Stimulated activated CD4-positive, alpha-beta T cell treated with anti-CD3 and anti-CD28 coated beads, Interleukin-12 subunit alpha, Interleukin-12 subunit beta, amount 100 ng/mL, for 4 hours (primary cell): ENCODE results near the gene C2CD3.
"Not testable (repeated sequence)": the region's sequence is repeated elsewhere in the genome, so short reads cannot be mapped to it uniquely, and the experiment has no call there.

Source experiments
- DNase-seq: peaks from one replicate; pipeline ENCODE4 v3.0.0-alpha.2; 2020

C2CD3 gene

DNA sequence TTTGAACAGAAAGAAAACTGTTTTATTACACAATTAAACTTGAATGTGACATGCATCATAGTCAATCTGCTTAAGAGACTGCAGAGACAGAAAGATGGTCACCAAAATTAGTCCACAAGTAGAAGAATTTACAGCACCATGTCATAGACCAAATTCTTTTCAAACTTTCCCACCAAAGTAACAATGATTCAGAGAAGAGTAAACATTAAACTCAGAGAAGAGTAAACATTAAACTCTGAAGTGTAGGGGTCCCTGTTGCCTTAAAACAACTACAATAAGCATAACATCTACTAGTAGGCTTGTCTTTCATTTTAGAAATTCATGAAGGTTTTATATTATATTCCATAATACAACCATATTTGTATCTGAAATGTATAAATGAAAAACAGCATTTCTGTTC lies 104.1 kb downstream of the C2CD3 start:
- not testable (repeated sequence) for DNase-seq

DNA sequence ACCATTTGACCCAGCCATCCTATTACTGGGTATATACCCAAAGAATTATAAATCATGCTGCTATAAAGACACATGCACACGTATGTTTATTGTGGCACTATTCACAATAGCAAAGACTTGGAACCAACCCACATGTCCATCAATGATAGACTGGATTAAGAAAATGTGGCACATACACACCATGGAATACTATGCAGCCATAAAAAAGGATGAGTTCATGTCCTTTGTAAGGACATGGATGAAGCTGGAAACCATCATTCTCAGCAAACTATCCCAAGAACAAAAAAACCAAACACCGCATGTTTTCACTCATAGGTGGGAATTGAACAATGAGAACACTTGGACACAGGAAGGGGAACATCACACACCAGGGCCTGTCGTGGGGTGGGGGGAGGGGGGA lies 105.3 kb downstream of the C2CD3 start:
- DNase-seq = not testable (repeated sequence)

GRCh38 chr11:74063628-74064027 lies 107.2 kb downstream of the C2CD3 start:
- DNase-seq = not testable (repeated sequence)

DNA sequence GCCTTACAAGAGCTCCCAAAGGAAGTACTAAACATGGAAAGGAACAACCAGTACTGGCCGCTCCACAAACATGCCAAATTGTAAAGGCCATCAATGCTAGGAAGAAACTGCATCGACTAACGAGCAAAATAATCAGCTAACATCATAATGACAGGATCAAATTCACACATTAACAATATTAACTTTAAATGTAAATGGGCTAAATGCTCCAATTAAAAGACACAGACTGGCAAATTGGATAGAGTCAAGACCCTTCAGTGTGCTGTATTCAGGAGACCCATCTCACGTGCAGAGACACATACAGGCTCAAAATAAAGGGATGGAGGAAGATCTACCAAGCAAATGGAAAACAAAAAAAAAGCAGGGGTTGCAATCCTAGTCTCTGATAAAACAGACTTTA lies 109.2 kb downstream of the C2CD3 start:
- DNase-seq = not testable (repeated sequence)

DNA sequence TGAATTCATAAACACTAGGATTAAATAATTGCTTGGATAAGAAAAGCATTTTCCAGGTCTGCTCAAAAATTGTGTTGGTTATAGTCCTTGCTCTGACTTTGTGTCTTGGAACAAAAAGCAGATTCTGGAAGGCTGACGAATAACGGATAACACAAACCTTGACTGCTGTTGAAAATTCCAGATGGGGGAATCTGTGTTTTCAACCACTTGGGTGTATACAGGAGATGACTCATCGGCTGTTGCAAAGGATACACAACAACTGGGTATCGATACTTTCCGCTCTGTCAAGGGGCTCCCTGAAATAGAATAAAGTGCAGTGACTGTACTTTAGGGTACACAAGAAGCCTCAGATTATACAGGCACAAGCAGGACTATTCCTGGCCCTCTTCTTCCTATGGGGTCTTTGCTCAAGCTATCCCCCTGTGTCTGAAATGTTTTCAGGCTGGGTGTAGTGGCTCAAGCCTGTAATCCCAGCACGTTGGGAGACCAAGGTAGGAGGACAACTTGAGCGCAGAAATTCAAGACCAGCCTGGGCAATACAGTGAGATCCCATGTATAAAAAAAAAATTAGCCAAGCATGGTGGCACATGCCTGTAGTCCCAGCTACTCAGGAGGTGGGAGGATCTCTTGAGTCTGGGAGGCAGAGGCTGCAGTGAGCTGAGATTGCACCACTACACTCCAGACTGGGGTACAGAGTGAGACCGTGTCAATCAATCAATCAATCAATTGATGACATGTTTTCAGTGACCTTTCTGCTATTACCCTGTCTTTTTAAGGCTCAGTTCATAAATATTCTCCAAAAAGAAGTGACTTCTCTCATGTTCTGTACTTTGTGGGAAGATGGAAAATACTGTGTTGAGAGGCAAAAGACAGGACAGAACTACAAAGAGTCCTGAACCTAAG lies 113.3 kb downstream of the C2CD3 start:
- DNase-seq = no peak

DNA sequence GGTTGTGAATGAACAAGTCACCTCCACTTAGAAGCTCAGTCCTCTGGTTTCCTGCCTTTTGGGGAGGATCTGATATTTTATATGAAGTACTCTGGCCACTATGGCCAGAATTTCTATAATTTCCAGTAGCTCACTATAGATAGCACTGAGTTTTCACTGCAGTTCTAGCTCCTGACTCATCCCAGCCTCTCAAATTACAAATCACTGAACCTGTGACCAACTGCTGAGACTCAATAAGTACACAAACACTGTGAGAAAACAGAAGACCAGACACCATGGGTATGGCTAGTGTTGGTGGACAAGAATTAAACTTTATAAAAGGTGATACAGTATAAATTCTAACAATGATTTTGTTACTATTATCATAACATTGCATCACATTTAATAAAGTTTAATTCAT lies 114.9 kb downstream of the C2CD3 start:
- no peak for DNase-seq

DNA sequence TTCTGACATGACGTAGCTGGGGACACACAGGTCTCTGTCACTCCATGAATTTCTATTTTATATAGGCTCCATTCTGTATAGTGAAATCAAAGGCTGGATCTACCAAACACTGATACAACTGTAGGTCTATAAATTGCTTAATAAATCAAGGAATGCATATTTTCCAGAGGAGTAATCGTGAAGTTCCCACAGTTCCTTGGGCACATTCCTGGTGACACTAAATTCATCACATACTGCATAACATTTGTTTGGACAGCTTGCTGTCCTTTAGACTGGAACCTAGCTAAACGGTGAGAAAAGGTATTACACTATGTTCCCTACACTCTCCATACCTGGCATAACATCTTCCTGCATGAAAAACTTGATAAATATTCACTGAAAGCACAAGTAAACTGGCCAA lies 120.3 kb downstream of the C2CD3 start:
- DNase-seq = no peak

- DNase-seq = no peak
Observed at GRCh38 chr11:74048993-74049392, 121.8 kb downstream of the C2CD3 start.

GRCh38 chr11:74044538-74044937 lies 126.3 kb downstream of the C2CD3 start:
- DNase-seq = no peak

- no peak for DNase-seq
Observed at GRCh38 chr11:74043450-74043849, 127.4 kb downstream of the C2CD3 start.

GRCh38 chr11:74037309-74037708 lies 133.5 kb downstream of the C2CD3 start:
- no peak for DNase-seq

DNA sequence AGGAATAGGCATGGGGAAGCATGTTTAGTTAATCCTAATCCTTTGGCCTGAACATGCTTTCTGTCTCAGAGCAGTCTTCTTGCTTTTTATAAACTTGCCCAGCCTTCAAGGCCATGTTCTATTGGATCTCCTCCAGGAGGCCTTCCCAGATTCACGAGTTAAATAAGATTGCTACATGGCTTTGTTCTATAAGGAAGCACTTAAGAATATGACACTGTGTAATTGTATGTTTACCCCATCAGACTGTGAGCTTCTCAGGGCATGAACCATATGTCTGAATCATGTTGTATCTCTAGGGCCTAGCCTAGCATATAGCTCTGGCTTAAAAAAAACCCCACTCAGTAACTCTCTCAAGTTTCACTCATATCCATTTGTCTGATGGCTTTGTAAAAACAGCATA lies 135.5 kb downstream of the C2CD3 start:
- DNase-seq = no peak

DNA sequence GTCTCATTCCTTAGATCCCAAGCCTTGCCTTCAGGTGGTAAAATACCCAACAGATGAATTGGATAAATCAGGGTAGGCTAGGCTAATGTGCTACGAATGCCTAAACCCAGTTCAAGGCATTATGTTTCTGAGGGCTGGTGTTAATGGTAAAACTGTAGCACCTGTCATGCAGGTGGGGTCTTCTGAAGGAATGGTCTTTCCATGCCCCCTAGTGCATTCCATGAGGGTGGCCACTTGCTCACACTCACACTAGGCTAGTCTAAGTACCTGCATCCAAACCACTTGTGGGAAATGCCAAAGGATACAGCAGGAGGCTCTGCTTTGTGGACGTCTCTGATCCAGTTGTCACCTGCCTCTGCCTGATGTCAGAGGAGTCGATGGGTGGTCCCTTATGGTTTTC lies 137.8 kb downstream of the C2CD3 start:
- no peak for DNase-seq

- no peak for DNase-seq
Observed at GRCh38 chr11:74030723-74031676, 139.8 kb downstream of the C2CD3 start.

DNA sequence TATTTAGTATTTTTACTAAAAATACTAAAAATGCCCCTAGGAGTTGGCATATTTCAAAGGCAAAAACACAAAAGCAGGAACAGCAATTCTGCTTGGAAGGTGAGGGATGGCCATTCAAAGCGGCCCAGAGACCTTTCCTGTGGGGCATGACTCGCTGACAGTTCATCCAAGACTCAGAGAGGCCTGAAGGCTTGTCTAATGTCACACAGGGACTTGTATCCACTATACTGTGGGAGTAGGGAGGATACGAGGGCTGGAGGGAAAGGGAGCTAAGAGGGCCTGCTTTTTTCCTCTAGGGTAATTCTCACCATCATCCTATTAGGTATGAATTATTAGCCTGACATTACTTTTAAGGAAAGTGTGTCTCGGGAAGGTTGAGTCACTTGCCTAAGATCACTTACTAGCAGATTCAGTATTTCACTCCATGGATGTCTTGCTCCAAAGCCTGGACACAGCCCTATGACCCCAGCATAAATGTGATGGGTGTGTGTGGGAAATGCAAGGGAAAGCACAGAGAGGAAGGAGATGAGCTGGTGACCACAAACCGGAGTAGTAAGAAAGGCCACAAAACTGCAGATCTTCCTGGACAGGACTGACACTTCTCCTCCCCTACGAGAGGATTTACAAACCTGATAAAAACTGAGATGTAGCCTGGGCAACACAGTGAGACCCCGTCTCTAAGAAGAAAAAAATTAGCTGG lies 145.2 kb downstream of the C2CD3 start:
- DNase-seq = no peak

GRCh38 chr11:74024261-74025029 lies 146.4 kb downstream of the C2CD3 start:
- no peak for DNase-seq

- DNase-seq = no peak
Observed at GRCh38 chr11:74023276-74023675, 147.5 kb downstream of the C2CD3 start.

- DNase-seq = no peak
Observed at GRCh38 chr11:74022546-74022945, 148.3 kb downstream of the C2CD3 start.

GRCh38 chr11:74021998-74022397 lies 148.8 kb downstream of the C2CD3 start:
- no peak for DNase-seq

DNA sequence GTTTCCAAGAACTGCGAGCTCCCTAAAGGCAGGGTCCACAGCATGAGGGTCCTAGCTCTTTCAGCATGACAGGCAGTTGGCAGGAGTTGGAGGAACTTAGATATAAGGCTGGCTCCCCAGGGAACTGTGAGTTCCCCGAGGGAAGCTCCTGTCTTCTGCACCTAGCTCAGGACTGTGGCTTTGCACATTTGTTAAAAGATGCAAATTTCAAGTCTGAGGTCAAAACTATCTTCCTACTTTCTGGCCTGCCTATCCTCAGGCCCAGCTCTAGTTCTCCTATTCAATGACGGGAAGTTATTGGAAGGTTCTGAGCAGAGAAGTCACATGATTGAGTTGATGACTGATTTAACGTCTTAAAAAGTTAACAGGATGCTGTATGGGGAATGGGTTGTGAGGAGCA lies 150.3 kb downstream of the C2CD3 start:
- no peak for DNase-seq

DNA sequence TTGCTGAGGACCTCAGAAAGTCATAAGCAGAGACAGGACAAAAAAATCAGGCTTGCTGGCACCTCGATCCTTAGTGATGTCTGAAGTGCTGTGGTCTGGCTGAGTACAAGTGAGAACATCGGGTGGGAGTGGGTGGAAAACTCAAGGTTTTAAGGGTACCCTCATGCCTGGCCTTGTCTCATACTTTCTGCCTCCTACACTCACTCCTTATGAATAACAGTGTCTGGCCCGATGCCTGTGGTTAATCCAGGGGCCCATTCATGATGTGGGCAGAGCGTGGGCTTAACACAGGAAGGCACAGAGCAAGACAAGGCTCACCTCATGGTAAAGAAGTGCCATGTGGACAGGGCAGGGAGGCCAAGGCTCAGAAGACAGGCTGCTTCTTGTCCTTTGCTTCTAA lies 150.9 kb downstream of the C2CD3 start:
- DNase-seq = peak; percentile 43

DNA sequence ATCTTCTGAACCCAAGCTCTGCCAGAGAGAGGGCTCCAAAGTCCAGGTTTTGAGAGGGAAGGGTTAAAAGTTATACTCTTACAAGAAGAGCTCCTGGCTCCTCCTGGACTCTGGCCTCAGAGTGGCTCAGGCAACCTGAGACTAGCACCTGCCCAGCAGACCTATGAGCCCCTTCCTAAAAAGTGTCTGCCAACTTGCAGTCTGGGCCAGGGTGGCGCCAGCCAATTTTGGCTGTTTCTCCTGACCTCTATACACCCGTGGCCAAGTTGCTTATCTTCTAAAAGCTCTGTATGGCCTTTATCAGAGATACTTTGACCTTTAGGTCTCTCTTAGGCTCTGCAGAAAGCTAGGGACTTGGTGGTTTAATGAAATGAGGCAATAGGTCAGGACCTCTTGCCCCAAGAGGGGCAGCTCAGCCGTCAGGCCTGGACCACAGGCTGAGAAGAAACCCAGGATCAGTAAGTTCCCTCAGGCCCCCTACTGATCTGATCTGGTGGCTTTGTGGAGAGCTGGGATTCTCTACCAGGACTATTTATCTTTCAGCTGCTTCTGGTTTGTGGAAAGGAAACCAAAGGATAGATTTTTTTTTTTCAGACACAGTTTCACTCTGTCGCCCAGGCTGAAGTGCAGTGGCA lies 151.6 kb downstream of the C2CD3 start:
- no peak for DNase-seq
